NOMO-1 treated with DMSO at 0.1 percent for 48 hours (cell line): ENCODE data around the gene RUBCNL.
"Not testable (repeated sequence)": the region's sequence is repeated elsewhere in the genome, so short reads cannot be mapped to it uniquely, and the experiment has no call there.

Source experiments
- DNase-seq: peaks from one replicate; lab custom pipeline; 2025; ENCODE audit not compliant: unreplicated experiment; lab: John Stamatoyannopoulos, UW

The RUBCNL gene

GRCh38 chr13:46377554-46377953 lies 9.5 kb downstream of the RUBCNL start:
- DNase-seq, result peak; percentile 78

GRCh38 chr13:46374710-46375109 lies 12.3 kb downstream of the RUBCNL start:
- DNase-seq, result peak; percentile 96

DNA sequence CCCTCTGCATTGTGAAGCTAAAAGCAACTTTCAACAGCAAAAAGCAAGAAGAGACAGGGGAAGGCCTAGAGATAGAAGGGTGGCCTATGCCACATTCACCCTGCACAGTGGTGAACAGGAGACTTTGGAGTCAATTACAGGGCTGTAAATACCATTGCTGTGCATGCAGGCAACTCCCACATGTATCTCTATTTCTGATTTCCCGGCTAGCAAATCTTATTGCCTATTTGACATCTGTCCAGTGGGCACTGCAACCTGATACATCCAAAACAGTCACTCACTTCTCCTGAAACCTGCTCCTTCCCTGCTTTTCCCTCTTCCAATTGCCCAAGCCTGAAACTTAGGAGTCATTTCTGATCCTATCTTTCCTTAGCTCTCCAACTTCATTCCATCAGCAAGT lies 13.4 kb downstream of the RUBCNL start:
- DNase-seq, result no peak

DNA sequence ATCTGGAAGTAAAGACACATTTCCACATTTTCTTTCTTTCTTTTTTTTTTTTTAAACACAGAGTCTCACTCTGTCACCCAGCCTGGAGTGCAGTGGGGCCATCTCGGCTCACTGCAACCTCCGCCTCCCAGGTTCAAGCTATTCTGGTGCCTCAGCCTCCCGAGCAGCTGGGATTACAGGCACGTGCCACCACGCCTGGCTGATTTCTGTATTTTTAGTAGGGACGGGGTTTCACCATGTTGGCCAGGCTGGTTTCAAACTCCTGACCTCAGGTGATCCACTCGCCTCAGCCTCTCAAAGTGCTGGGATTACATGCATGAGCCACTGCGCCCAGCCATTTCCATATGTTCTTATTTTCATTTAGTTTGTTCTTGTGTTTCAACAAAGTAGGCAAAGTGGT lies 14.1 kb downstream of the RUBCNL start:
- DNase-seq, result not testable (repeated sequence)

GRCh38 chr13:46372071-46372470 lies 15.0 kb downstream of the RUBCNL start:
- no peak for DNase-seq

DNA sequence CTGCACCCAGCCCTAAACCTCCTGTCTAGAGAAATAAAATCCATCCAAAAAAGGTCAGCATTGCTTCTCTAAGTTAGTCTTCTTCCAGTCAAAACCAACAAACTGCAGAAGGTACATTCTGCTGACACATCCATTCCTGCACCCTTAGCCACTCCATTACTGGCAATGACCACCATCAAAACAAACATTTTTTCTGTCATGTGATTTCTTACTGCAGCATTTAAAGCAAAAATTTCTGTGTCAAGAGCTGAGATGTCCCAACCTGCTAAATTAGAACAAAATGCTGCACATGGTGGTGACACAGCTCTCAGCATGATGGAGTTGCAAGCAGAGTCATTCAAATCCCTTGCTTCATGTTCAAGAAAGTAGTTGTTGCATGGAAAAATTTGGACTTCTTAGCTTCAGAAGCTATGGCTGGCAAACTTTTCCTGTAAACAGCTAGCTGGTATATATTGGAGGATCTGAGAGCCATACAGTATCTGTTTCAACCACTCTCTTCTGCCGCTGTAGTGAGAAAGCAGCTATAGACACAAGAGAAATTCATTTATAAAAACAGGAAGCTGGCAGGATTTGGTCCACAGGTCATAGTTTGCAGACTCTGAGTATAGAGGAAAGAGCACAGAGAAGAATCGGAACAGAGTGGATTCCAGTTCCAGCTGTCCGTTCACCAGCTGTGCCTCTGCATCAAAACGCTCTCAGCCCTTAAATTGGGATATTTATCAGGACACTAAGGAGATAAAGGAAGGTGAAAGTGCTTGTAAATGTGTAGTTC lies 17.4 kb downstream of the RUBCNL start:
- DNase-seq, result peak; percentile 54

DNA sequence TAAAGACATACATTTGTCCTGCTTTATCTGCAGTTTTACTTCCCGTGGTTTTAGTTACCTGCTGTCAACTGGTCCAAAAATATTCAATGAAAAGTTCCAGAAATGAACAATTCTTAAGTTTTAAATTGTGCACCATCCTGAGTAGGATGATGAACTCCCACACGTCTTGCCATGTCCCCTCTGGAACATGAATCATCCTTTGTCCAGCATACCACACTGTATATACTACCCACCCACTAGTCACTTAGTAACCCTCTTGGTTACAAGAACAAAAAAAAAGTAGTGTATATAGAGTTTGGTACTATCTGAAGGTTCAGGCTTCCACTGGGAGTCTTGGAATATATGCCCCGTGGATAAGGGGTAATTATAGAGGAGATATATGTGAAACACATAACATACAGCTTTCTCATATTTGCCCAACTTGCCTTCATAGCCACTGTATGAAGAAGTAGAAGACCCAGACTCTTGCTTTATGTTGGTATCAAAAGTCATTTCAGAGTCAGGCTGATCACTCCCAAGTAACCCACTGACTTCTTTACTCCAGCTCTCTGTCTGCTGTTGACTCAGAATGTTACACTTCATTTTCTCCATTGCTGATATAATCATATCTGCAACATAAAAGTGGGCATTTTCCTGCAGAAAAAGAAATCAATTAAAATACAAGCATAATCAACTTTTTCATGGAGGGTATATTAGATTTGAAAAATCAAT lies 19.3 kb downstream of the RUBCNL start:
- DNase-seq, result no peak

GRCh38 chr13:46361276-46361934 lies 25.6 kb downstream of the RUBCNL start:
- no peak for DNase-seq

DNA sequence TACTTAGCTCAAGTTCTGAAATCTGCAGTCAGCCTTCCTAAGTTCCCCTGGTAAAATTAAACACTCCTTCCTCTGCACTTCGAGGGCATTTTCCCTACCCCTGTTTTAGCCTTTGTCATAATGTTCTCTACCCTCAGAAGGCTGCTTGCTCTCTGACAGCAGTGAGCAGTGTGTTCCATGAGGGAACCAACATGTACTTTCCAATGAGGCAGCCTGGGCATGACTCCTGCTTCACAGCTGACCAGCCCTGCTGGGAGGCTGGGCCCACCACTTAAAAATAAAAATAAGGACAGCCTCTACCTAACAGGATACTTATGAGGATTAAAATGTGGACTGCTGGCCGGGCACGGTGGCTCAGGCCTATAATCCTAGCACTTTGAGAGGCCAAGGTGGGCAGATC lies 26.4 kb downstream of the RUBCNL start:
- DNase-seq, result no peak

GRCh38 chr13:46359714-46360113 lies 27.3 kb downstream of the RUBCNL start:
- DNase-seq, result no peak

- DNase-seq, result no peak
Measured at GRCh38 chr13:46355901-46356590, 31.0 kb downstream of the RUBCNL start.

DNA sequence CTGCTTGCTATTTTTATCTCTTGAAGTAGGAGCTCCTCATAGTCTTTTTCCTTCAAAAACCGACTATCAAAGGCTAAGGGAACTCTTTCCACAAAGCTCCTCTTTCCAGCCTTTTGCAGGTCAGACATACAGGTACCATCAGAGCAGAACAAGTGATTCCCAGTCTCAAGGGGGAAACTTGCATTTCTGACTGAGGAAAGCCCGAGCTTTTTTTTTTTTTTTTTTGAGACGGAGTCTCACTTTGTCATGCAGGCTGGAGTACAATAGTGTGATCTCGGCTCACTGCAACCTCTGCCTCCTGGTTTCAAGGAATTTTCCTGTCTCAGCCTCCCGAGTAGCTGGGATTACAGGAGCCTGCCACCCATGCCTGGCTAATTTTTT lies 32.0 kb downstream of the RUBCNL start:
- no peak for DNase-seq

GRCh38 chr13:46354156-46355087 lies 32.6 kb downstream of the RUBCNL start:
- peak; percentile 83 for DNase-seq

DNA sequence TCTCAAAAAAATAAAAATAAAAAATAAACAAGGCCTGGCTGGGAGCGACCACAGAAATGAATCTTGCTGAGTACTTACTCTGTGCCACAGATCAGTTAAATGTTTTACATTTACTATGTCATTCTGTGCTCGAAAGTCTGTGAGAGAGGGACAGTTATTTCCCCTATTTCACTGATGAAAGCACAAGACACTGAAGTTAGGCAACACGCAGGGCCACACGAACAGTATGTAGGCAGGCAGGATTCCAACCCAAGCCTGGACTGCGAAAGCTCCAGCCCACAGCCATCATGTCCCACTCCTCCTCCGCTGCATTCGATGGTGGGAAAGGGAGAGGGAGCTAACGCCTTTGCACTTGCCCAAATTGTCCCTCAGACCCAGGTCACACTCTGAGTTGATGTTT lies 34.2 kb downstream of the RUBCNL start:
- no peak for DNase-seq

- DNase-seq, result no peak
Measured at GRCh38 chr13:46350003-46350402, 37.0 kb downstream of the RUBCNL start.

GRCh38 chr13:46348961-46349360 lies 38.1 kb downstream of the RUBCNL start:
- no peak for DNase-seq

DNA sequence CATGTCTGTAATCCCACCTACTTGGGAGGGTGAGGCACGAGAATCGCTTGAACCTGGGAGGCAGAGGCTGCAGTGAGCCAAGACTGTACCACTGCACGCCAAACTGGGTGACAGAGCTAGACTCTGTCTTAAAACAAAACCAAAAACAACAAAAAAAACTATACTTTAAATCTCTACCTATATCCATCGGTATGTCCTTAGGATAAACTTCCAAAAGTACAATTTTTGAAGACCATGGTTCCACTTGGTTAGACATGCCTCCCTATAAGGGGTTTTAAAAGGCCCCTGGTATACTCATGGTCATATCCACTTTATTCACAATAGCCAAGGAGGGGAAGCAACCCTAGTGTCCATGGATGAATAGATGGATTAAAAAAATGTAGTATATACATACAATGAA lies 39.8 kb downstream of the RUBCNL start:
- no peak for DNase-seq

GRCh38 chr13:46345866-46346265 lies 41.2 kb downstream of the RUBCNL start:
- no peak for DNase-seq

- no peak for DNase-seq
Measured at GRCh38 chr13:46345398-46345797, 41.7 kb downstream of the RUBCNL start.

DNA sequence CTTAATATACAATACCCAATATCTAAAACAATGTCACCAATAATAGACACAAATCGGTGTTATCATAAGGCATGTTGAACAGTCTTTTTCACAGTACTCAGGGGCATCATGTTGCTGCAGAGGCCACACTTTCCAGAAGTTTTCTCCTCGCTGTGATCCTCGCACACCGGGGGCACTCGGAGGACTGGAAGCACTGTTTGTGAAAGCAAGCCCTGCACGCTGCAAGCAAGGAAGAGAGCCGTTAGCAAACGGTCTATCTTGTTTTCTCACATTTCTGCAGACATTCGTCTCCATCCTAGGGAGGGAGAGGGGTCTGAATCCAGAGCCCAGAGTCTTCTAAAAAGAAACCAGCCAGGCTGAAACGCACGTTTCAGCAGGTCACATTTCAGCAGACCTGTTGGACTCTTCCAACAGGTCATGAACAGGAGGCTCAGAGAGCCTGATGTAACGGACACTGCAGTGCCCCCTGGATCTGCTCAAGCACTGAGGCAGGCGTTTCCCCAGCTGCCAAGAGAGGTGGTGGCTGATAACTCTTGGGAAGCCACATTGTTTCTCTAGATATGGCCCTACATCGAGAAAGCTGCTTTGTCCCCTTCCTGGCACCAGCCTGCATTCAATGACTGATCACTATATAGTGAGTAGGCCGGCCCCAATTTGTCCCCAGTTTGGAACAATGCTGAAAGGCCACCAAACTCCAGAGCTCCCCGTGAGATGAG lies 43.6 kb downstream of the RUBCNL start:
- no peak for DNase-seq
